DOHH2 (cell line): ENCODE results near the gene FARS2.

Source experiments
- H3F3A ChIP-seq: fragments of 200-600 bp; sonication (generic), shearing (Covaris generic); 2 replicates; pipeline ENCODE4 v1.6.0; 2016; ENCODE audit warnings: antibody characterized with exemption, mild to moderate bottlenecking; ENCODE audit not compliant: control insufficient read depth, insufficient read depth
- H3K27ac ChIP-seq: fragments of 200-600 bp; sonication (generic); 2 replicates; pipeline ENCODE4 v1.5.1; 2014; ENCODE audit warnings: low read depth, mild to moderate bottlenecking, low read length, moderate library complexity
- H3K27me3 ChIP-seq: fragments of 200-600 bp; sonication (generic); 2 replicates; pipeline ENCODE4 v1.6.1; 2014; ENCODE audit warnings: mild to moderate bottlenecking, low read length, mixed read lengths; ENCODE audit not compliant: control insufficient read depth
- H3K36me3 ChIP-seq: fragments of 200-600 bp; sonication (generic); 2 replicates; pipeline ENCODE4 v1.6.1; 2014; ENCODE audit warnings: mild to moderate bottlenecking, low read length, moderate library complexity, mixed read lengths; ENCODE audit not compliant: control insufficient read depth
- H3K4me1 ChIP-seq: fragments of 200-600 bp; sonication (generic); 2 replicates; pipeline ENCODE4 v1.6.1; 2014; ENCODE audit warnings: mild to moderate bottlenecking, low read length, mixed read lengths; ENCODE audit not compliant: control insufficient read depth
- H3K4me2 ChIP-seq: fragments of 200-600 bp; sonication (generic); 2 replicates; pipeline ENCODE4 v1.6.0; 2014; ENCODE audit warnings: mild to moderate bottlenecking, low read length, moderate library complexity
- H3K4me3 ChIP-seq: fragments of 200-600 bp; sonication (generic); 2 replicates; pipeline ENCODE4 v1.5.1; 2014; ENCODE audit warnings: mild to moderate bottlenecking, low read length, mixed read lengths
- H3K79me2 ChIP-seq: fragments of 200-600 bp; sonication (generic); 2 replicates; pipeline ENCODE4 v1.6.1; 2014; ENCODE audit warnings: mild to moderate bottlenecking, low read length, mixed read lengths; ENCODE audit not compliant: control insufficient read depth
- H3K9me2 ChIP-seq: fragments of 200-600 bp; sonication (generic); replicated peaks from 2 replicates; pipeline ENCODE4 v1.6.1; 2014; ENCODE audit warnings: mild to moderate bottlenecking, low read length, mixed read lengths; ENCODE audit not compliant: control insufficient read depth
- H3K9me3 ChIP-seq: fragments of 200-600 bp; sonication (generic); 2 replicates; pipeline ENCODE4 v1.6.1; 2014; ENCODE audit warnings: antibody characterized with exemption, low read length, mixed read lengths; ENCODE audit not compliant: control insufficient read depth, insufficient read depth
- H4K20me1 ChIP-seq: fragments of 200-600 bp; sonication (generic); 2 replicates; pipeline ENCODE4 v1.6.0; 2014; ENCODE audit warnings: low read depth, mild to moderate bottlenecking, antibody characterized with exemption, low read length, moderate library complexity; ENCODE audit not compliant: control insufficient read depth, insufficient read depth
- EZH2phosphoT487 ChIP-seq: fragments of 200-600 bp; sonication (generic); IDR thresholded peaks from 2 replicates; pipeline ENCODE4 v1.6.1; 2017; ENCODE audit warnings: borderline replicate concordance, mild to moderate bottlenecking, antibody characterized with exemption, low read length, moderate library complexity, mixed read lengths
- TF ChIP-seq, protein P1 (sequence below): fragments of 200-600 bp; sonication (generic); IDR thresholded peaks from one replicate; pipeline ENCODE4 v1.5.1; 2014; ENCODE audit warnings: antibody characterized with exemption, mild to moderate bottlenecking, low read depth, low read length; ENCODE audit not compliant: poor library complexity, severe bottlenecking

Gene FARS2

DNA sequence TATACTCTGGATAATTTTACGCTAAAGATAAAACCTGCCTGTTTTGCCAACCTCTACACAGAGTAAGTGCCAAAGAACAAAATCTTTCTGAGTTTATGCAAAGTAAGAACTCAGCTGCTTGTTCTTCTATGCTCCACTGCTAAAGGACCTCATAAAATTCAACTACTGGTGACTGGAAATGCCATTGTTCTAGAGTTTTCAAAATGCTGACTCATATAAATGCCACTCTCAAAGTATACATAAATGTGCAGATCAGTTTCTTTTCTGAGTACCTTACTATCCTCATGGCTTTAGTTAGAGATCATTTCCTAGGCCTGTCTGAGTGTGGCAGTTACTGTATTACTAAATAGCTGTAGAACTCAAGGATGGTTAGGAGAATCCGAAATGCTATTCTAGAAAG, 46.2 kb upstream of the FARS2 start:
- no peaks in the 10 kb centered on the region for H3K4me1 ChIP-seq
- no peaks in the 10 kb centered on the region for H3K9me2 ChIP-seq
- peaks cover 6% of the 10 kb centered on the region; the same call in 1 of the 2 replicates for H4K20me1 ChIP-seq
- H3K9me3 ChIP-seq = no peaks in the 10 kb centered on the region
- no peak overlapping the region for H3K4me3 ChIP-seq
- H3K79me2 ChIP-seq = no peaks in the 10 kb centered on the region
- H3K27me3 ChIP-seq = no peaks in the 10 kb centered on the region
- peaks cover 19% of the 10 kb centered on the region for H3K36me3 ChIP-seq
- no peak overlapping the region for H3K27ac ChIP-seq
- no peak overlapping the region for H3K4me2 ChIP-seq
- no peak for TF ChIP-seq EZH2phosphoT487
- TF ChIP-seq, protein P1, sequence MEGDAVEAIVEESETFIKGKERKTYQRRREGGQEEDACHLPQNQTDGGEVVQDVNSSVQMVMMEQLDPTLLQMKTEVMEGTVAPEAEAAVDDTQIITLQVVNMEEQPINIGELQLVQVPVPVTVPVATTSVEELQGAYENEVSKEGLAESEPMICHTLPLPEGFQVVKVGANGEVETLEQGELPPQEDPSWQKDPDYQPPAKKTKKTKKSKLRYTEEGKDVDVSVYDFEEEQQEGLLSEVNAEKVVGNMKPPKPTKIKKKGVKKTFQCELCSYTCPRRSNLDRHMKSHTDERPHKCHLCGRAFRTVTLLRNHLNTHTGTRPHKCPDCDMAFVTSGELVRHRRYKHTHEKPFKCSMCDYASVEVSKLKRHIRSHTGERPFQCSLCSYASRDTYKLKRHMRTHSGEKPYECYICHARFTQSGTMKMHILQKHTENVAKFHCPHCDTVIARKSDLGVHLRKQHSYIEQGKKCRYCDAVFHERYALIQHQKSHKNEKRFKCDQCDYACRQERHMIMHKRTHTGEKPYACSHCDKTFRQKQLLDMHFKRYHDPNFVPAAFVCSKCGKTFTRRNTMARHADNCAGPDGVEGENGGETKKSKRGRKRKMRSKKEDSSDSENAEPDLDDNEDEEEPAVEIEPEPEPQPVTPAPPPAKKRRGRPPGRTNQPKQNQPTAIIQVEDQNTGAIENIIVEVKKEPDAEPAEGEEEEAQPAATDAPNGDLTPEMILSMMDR = no peak
- H3F3A ChIP-seq = peaks cover 7% of the 10 kb centered on the region; the same call in 1 of the 2 replicates

DNA sequence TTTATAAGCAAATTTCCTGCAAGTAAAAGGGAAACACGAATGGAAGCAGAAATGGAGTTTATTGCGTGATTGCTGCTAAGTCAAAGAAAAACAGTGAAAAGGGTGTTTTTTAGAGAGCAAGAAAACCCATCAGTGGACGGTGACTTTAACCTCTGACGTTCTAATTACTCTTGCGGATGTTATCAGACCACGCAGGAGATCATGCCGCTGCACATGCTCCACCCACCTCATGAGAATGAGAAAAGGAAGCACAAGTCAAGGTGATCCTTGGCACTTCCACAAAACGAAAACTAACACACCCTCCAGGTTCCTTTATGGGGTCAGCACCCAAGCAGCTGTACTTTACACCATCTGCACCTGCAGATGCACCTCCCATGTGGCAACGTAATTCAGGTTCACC, 45.5 kb upstream of the FARS2 start:
- Histone ChIP-seq H3K79me2 (no peaks in the 10 kb centered on the region), H3K27me3 (no peaks in the 10 kb centered on the region), H3K9me3 (no peaks in the 10 kb centered on the region), H3K36me3 (peaks cover 19% of the 10 kb centered on the region), H3K27ac (no peak overlapping the region), H4K20me1 (peaks cover 6% of the 10 kb centered on the region; the same call in 1 of the 2 replicates), H3K9me2 (no peaks in the 10 kb centered on the region), H3K4me2 (no peak overlapping the region), H3F3A (peaks cover 7% of the 10 kb centered on the region; the same call in 1 of the 2 replicates), H3K4me3 (no peak overlapping the region), H3K4me1 (no peaks in the 10 kb centered on the region)
- TF ChIP-seq, protein P1 = no peak
- TF ChIP-seq EZH2phosphoT487 = no peak

- Histone ChIP-seq H3K4me2 (no peak overlapping the region), H3K27me3 (no peaks in the 10 kb centered on the region), H3K27ac (no peak overlapping the region), H3K36me3 (peaks cover 19% of the 10 kb centered on the region), H3K9me3 (no peaks in the 10 kb centered on the region), H3K4me3 (no peak overlapping the region), H4K20me1 (peaks cover 6% of the 10 kb centered on the region; the same call in 1 of the 2 replicates), H3K4me1 (no peaks in the 10 kb centered on the region), H3F3A (peaks cover 7% of the 10 kb centered on the region; the same call in 1 of the 2 replicates), H3K9me2 (no peaks in the 10 kb centered on the region), H3K79me2 (no peaks in the 10 kb centered on the region)
- TF ChIP-seq, protein P1 = no peak
- TF ChIP-seq EZH2phosphoT487 = no peak
These were observed 44.0 kb upstream of the FARS2 start for GRCh38 chr6:5217356-5217755.
